GM21381 (cell line): ENCODE data around the gene MCOLN3.
"Not testable (repeated sequence)": the region's sequence is repeated elsewhere in the genome, so short reads cannot be mapped to it uniquely, and the experiment has no call there.

Experiments
- ATAC-seq: cut with Tn5 transposase; IDR thresholded peaks from one replicate; pipeline ENCODE4 v1.9.1; 2021; ENCODE audit warnings: mild to moderate bottlenecking, moderate library complexity; ENCODE audit not compliant: unreplicated experiment

The MCOLN3 gene

GRCh38 chr1:84995484-84996334 is 52.6 kb downstream of the MCOLN3 start:
- ATAC-seq, result peak; percentile 44

GRCh38 chr1:84991097-84991920 is 57.0 kb downstream of the MCOLN3 start:
- ATAC-seq, result no peak

DNA sequence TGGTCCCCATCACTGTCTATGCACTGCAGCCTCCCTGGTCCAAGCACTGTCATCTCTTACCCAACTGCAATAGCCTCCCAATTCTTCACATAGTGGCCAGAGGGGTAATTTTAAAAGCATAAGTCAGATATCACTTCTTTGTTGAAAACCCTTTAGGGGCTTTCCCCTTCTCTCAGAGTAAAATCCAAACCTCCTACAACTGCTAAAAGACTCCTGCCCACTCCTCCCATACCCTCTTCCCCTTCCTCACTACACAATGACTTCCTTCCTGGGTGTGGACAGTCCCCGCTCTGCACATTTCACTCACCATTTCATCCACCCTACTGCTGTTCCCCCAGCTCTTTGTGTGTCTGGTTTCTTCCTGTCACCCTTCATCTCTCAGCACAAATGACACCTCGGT is 59.7 kb downstream of the MCOLN3 start:
- ATAC-seq, result peak; percentile 62

- ATAC-seq, result not testable (repeated sequence)
These were observed 61.7 kb downstream of the MCOLN3 start for GRCh38 chr1:84986561-84986960.

- ATAC-seq, result no peak
These were observed 62.9 kb downstream of the MCOLN3 start for GRCh38 chr1:84985365-84985764.

DNA sequence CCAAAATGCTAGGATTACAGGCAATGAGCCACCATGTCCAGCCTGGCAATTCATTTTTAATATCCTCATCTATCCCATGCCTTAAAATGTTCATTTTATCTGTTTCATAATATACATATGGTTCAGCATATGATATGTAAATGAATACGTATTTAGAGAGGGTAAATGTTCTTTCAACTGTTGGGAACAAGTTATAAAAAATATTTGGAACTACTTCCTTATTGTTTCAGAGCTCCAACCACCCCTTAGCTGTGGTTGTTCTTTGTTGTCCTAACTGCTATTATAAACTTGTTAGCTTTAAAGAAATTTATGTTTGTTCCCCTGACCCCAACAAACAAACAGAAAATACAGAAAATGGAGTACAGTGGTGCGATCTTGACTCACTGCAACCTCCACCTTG is 65.9 kb downstream of the MCOLN3 start:
- ATAC-seq, result no peak

GRCh38 chr1:84975035-84975434 is 73.3 kb downstream of the MCOLN3 start:
- ATAC-seq, result no peak

DNA sequence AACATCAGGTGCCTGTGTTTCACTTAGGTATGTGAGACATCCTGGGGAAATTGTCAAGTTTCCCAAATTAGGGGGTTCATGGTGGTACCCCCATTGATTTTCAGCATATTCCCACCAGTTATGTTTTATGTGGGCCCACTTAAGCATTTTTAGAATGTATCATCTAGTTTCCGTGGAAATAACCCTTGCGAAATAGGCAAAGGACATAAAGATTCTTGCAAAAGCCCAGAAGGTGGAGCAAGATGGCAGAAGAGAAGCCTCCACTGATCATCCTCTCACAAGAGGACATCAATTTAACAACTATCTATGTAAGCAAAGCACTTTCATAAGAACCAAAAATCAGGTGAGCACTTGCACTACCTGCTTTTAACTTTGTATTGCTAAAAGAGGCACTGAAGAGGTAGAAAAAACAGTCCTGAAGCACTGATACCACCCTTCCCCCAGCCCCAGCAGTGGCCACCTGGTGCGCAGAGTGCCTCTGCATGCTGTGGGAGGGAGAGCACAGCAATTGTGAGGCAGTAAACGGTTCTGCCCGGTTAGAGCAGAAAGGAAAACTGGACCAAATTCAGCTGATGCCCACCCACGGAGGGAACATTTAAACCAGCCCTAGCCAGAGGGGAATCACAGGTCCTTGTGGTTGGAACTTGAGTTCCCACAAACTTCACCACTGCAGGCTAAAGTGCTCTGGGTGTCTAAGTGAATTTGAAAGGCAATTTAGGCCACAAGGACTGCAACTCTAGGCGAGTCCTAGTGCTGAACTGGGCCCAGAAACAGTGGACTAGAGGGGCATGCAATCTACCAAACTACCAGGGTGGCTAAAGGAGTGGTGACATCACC is 74.6 kb downstream of the MCOLN3 start:
- no peak for ATAC-seq

- ATAC-seq, result peak; percentile 44
These were observed 75.8 kb downstream of the MCOLN3 start for GRCh38 chr1:84972377-84972987.

DNA sequence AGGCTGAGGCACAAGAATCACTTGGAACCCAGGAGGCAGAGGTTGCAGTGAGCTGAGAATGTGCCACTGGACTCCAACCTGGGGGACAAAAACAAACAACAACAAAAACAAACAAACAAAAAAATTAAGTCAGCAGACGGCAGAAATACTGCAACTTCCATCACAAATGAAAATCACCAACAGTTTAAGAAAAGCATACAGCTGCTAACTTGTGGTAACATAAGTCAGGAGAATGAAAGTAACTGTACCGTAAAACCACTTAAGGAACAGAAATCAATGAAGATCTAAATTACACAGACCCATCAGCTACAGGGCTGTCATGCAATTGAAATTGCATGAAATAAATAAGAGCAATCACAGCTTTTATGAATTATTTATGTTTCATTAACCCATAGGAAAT is 76.3 kb downstream of the MCOLN3 start:
- peak; percentile 44 for ATAC-seq

DNA sequence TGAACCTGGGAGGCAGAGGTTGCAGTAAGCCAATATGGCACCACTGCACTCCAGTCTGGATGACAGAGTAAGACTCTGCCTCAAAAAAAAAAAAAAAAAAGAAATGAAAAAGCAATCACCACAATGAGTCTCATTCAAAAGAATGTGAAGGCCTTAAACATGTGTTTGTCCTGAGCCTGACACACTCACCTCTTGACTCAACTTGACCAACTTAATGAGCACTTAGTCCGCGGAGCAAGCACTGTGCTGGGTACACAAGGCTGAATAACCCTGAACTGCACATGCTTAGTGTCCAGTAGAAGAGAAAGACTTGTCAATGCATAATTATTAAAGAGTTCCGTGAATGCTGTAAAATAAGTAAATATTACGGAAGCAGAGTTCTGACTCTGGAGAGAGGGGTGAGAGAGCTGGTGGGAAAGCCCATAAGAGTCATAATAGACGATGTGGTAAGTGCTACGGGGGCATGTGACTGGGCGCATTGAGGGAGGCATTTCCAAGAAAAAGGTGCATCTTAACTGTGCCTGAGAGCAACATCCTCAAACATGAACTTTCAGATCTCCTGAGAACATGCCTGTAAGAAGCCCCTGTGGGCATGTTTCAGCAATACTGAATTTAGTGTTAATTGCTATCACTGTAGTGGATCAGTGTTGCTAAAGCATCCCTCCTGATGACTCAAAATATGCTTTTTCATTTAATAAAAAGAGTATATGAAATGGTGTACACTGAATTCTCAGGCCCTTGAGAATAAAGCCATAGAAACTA is 78.6 kb downstream of the MCOLN3 start:
- ATAC-seq, result peak; percentile 38

GRCh38 chr1:84968865-84969264 is 79.4 kb downstream of the MCOLN3 start:
- ATAC-seq, result no peak

GRCh38 chr1:84968101-84968500 is 80.2 kb downstream of the MCOLN3 start:
- ATAC-seq, result no peak
